HepG2 (cell line): Measurements from ENCODE around the gene ASAP2. TPM values are rescaled to one million over a fixed set of nuclear protein-coding genes. Genes with fewer than 3 reads are reported as not detected.
A peak's percentile ranks its signal among the peaks of the same experiment; 100 is the strongest.

Experiments
- DPF2 ChIP-seq: sonication (generic); formaldehyde crosslinking; IDR thresholded peaks from 2 replicates; pipeline ENCODE4 v1.4.0; 2020; ENCODE audit warnings: mild to moderate bottlenecking, low read depth, missing genetic modification reagents, borderline replicate concordance
- EEA1 ChIP-seq: sonication (generic); formaldehyde crosslinking; IDR thresholded peaks from 2 replicates; pipeline ENCODE4 v1.5.1; 2020; ENCODE audit warnings: mild to moderate bottlenecking, missing genetic modification reagents, borderline replicate concordance
- FOXP1 ChIP-seq, 2 experiments: fragments of 450-650 bp in 1 of 2; IDR thresholded peaks; 2 replicates each; pipeline ENCODE4 v1.6.1; 2017 to 2018; ENCODE audit warnings: antibody characterized with exemption in 1 of 2
- GATA4 ChIP-seq: sonication (generic); IDR thresholded peaks from 2 replicates; pipeline ENCODE4 v1.6.1; 2016; ENCODE audit warnings: antibody characterized with exemption, low read depth, borderline replicate concordance
- GATAD1 ChIP-seq: IDR thresholded peaks from 2 replicates; pipeline ENCODE4 v1.6.1; 2016; ENCODE audit warnings: missing genetic modification reagents, missing compliant biosample characterization
- MAF1 ChIP-seq: sonication (generic); formaldehyde crosslinking; IDR thresholded peaks from 2 replicates; pipeline ENCODE4 v1.5.0; 2020; ENCODE audit warnings: missing genetic modification reagents, borderline replicate concordance
- NR2F6 ChIP-seq, 2 experiments: IDR thresholded peaks; 2 replicates each; pipeline ENCODE4 v1.6.1; 2016; ENCODE audit warnings: antibody characterized with exemption in 1 of 2, mild to moderate bottlenecking in 1 of 2
- PRMT3 ChIP-seq: sonication (generic); formaldehyde crosslinking; IDR thresholded peaks from 2 replicates; pipeline ENCODE4 v1.8.1; 2022; ENCODE audit warnings: low read depth, mild to moderate bottlenecking, moderate library complexity, missing genetic modification reagents, borderline replicate concordance
- REPIN1 ChIP-seq: sonication (generic); formaldehyde crosslinking; IDR thresholded peaks from 2 replicates; pipeline ENCODE4 v1.8.0; 2022; ENCODE audit warnings: missing genetic modification reagents, low read depth, mild to moderate bottlenecking, borderline replicate concordance
- RXRB ChIP-seq: IDR thresholded peaks from 2 replicates; pipeline ENCODE4 v1.6.1; 2016; ENCODE audit warnings: borderline replicate concordance, missing genetic modification reagents, missing compliant biosample characterization
- SAP130 ChIP-seq: IDR thresholded peaks from 2 replicates; pipeline ENCODE4 v1.6.1; 2016; ENCODE audit warnings: low read depth
- SETDB1 ChIP-seq: sonication (generic); formaldehyde crosslinking; IDR thresholded peaks from 2 replicates; pipeline ENCODE4 v1.5.1; 2020; ENCODE audit warnings: missing genetic modification reagents, mild to moderate bottlenecking, borderline replicate concordance
- SMAD3 ChIP-seq: sonication (generic); formaldehyde crosslinking; IDR thresholded peaks from 2 replicates; pipeline ENCODE4 v1.4.0; 2020; ENCODE audit warnings: missing genetic modification reagents
- SP140L ChIP-seq: sonication (generic); formaldehyde crosslinking; IDR thresholded peaks from 2 replicates; pipeline ENCODE4 v1.4.0; 2020; ENCODE audit warnings: missing genetic modification reagents, borderline replicate concordance
- THYN1 ChIP-seq: sonication (generic); formaldehyde crosslinking; IDR thresholded peaks from 2 replicates; pipeline ENCODE4 v1.8.1; 2023; ENCODE audit warnings: low read depth, mild to moderate bottlenecking, moderate library complexity, missing genetic modification reagents, borderline replicate concordance
- ZBTB7B ChIP-seq: sonication (generic); formaldehyde crosslinking; IDR thresholded peaks from 2 replicates; pipeline ENCODE4 v1.4.0; 2020; ENCODE audit warnings: missing genetic modification reagents
- ZNF251 ChIP-seq: sonication (generic); formaldehyde crosslinking; IDR thresholded peaks from 2 replicates; pipeline ENCODE4 v1.9.0; 2021; ENCODE audit warnings: mild to moderate bottlenecking, missing genetic modification reagents
- ZNF335 ChIP-seq: sonication (generic); formaldehyde crosslinking; IDR thresholded peaks from 2 replicates; pipeline ENCODE4 v1.4.0; 2020; ENCODE audit warnings: missing genetic modification reagents
- ZNF350 ChIP-seq: sonication (generic); formaldehyde crosslinking; IDR thresholded peaks from 2 replicates; pipeline ENCODE4 v1.4.0; 2020; ENCODE audit warnings: mild to moderate bottlenecking, low read depth, missing genetic modification reagents, borderline replicate concordance
- ZNF501 ChIP-seq: sonication (generic); formaldehyde crosslinking; IDR thresholded peaks from 2 replicates; pipeline ENCODE4 v1.5.1; 2020; ENCODE audit warnings: mild to moderate bottlenecking, moderate library complexity, missing genetic modification reagents
- ZNF564 ChIP-seq: sonication (generic); formaldehyde crosslinking; IDR thresholded peaks from 2 replicates; pipeline ENCODE4 v1.8.1; 2023; ENCODE audit warnings: mild to moderate bottlenecking, missing genetic modification reagents
- ZNF572 ChIP-seq: sonication (generic); formaldehyde crosslinking; IDR thresholded peaks from 2 replicates; pipeline ENCODE4 v1.5.1; 2020; ENCODE audit warnings: mild to moderate bottlenecking, missing genetic modification reagents
- ZNF792 ChIP-seq: IDR thresholded peaks from 2 replicates; pipeline ENCODE4 v1.6.1; 2016
- polyA plus RNA-seq, 8 experiments: library from polyadenylated mRNA; depleted of rRNA in 3 of 8; stranded (reverse) in 7 of 8; unstranded in 1 of 8; fragments of >200 nt; fragmentation: Illumina TruSeq in 4 of 8; extraction: Trizol in 4 of 8; gene quantifications; 2 replicates each; pipeline versions ENCODE4 v1.2.1 to v1.2.3, GENCODE V29; 2011 to 2016; ENCODE audit warnings: low read depth in 4 of 8, missing spikeins in 1 of 8, mixed read lengths in 1 of 8; ENCODE audit not compliant: insufficient read depth in 1 of 8
- total RNA-seq, 5 experiments: library from RNA; depleted of rRNA; stranded (reverse); fragments of >200 nt; fragmentation: Illumina TruSeq; extraction: Trizol; gene quantifications; 2 replicates each; pipeline ENCODE4 v1.2.3, GENCODE V29; 2016; ENCODE audit warnings: low read depth in 1 of 5
- TF ChIP-seq, protein P1 (sequence below): sonication (generic); formaldehyde crosslinking; IDR thresholded peaks from 2 replicates; pipeline ENCODE4 v1.4.0; 2020; ENCODE audit warnings: missing genetic modification reagents, mild to moderate bottlenecking, borderline replicate concordance
- TF ChIP-seq, protein P2 (sequence below): sonication (generic); formaldehyde crosslinking; IDR thresholded peaks from 2 replicates; pipeline ENCODE4 v1.5.0; 2020; ENCODE audit warnings: missing genetic modification reagents
- TF ChIP-seq, protein P3 (sequence below): sonication (generic); formaldehyde crosslinking; conservative IDR thresholded peaks from 2 replicates; pipeline ENCODE4 v1.4.0; 2020; ENCODE audit warnings: missing genetic modification reagents

ASAP2 gene
- total and polyA plus RNA-seq, 2 of the 13 experiments (the other 11 are each of a cell fraction or from before 2014, with no cell fraction given) = 7.3 to 22.3 TPM

DNA sequence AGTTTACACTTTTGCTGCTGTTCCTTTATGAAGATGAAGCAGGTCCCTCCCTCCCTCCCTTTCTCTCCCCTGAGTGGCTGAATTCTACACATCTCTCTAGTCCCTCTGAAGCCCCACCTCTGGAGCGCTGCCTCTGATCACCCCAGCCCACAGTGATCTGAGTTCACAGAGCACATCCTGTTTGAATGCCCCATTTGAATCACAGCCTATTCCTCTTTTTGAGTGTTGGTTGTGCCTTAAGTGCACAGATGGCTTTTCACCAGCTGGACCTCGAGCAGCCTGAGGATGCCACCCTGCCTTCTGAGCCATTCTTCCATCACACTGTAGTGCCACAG, 129.6 kb downstream of the ASAP2 start (continued):
- TF ChIP-seq ZNF564 (no peak), DPF2 (CRISPR knock-in tag) (peak; percentile 36), ZNF572 (no peak), ZNF251 (CRISPR knock-in tag) (no peak), MAF1 (CRISPR knock-in tag) (no peak), ZNF350 (CRISPR knock-in tag) (no peak), ZNF792 (no peak; the same call in 1 of the 2 replicates), THYN1 (CRISPR knock-in tag) (no peak), EEA1 (CRISPR knock-in tag) (no peak), SAP130 (CRISPR knock-in tag) (peak; percentile 60), SP140L (CRISPR knock-in tag) (no peak), GATA4 (no peak), NR2F6 (IDR thresholded peaks at IDR 0.05) (no peak), NR2F6 (CRISPR knock-in tag; IDR thresholded peaks at IDR 0.05) (peak; percentile 14; the same call in 1 of the 2 replicates), ZNF335 (CRISPR knock-in tag) (no peak; the same call in 1 of the 2 replicates), REPIN1 (CRISPR knock-in tag) (peak; percentile 16; the same call in 1 of the 2 replicates), PRMT3 (CRISPR knock-in tag) (no peak), SETDB1 (CRISPR knock-in tag) (no peak), ZNF501 (CRISPR knock-in tag) (no peak), GATAD1 (CRISPR knock-in tag) (no peak), SMAD3 (CRISPR knock-in tag) (no peak), ZBTB7B (CRISPR knock-in tag) (no peak), FOXP1 (IDR thresholded peaks at IDR 0.05) (no peak), FOXP1 (CRISPR knock-in tag; IDR thresholded peaks at IDR 0.05) (peak; percentile 18; the same call in 1 of the 2 replicates), RXRB (CRISPR knock-in tag) (peak; percentile 52; the same call in 1 of the 2 replicates)
- TF ChIP-seq, protein P1, sequence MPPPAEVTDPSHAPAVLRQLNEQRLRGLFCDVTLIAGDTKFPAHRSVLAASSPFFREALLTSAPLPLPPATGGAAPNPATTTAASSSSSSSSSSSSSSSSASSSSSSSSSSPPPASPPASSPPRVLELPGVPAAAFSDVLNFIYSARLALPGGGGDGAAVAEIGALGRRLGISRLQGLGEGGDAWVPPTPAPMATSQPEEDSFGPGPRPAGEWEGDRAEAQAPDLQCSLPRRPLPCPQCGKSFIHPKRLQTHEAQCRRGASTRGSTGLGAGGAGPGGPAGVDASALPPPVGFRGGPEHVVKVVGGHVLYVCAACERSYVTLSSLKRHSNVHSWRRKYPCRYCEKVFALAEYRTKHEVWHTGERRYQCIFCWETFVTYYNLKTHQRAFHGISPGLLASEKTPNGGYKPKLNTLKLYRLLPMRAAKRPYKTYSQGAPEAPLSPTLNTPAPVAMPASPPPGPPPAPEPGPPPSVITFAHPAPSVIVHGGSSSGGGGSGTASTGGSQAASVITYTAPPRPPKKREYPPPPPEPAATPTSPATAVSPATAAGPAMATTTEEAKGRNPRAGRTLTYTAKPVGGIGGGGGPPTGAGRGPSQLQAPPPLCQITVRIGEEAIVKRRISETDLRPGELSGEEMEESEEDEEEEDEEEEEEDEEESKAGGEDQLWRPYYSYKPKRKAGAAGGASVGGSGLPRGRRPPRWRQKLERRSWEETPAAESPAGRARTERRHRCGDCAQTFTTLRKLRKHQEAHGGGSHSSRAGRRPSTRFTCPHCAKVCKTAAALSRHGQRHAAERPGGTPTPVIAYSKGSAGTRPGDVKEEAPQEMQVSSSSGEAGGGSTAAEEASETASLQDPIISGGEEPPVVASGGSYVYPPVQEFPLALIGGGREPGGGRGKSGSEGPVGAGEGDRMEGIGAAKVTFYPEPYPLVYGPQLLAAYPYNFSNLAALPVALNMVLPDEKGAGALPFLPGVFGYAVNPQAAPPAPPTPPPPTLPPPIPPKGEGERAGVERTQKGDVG = peak; percentile 34; the same call in 1 of the 2 replicates
- TF ChIP-seq, protein P2, sequence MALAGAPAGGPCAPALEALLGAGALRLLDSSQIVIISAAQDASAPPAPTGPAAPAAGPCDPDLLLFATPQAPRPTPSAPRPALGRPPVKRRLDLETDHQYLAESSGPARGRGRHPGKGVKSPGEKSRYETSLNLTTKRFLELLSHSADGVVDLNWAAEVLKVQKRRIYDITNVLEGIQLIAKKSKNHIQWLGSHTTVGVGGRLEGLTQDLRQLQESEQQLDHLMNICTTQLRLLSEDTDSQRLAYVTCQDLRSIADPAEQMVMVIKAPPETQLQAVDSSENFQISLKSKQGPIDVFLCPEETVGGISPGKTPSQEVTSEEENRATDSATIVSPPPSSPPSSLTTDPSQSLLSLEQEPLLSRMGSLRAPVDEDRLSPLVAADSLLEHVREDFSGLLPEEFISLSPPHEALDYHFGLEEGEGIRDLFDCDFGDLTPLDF (CRISPR knock-in tag) = no peak
- TF ChIP-seq, protein P3, sequence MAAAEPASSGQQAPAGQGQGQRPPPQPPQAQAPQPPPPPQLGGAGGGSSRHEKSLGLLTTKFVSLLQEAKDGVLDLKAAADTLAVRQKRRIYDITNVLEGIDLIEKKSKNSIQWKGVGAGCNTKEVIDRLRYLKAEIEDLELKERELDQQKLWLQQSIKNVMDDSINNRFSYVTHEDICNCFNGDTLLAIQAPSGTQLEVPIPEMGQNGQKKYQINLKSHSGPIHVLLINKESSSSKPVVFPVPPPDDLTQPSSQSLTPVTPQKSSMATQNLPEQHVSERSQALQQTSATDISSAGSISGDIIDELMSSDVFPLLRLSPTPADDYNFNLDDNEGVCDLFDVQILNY = no peak
